ACC112 (cell line): ENCODE results near the gene CRYBG1.

ENCODE experiments used
- H2AFZ ChIP-seq: fragments of 200-600 bp; sonication (generic); one replicate; pipeline ENCODE4 v1.6.0; 2017; ENCODE audit warnings: antibody characterized with exemption, low read length; ENCODE audit not compliant: unreplicated experiment
- H3K27ac ChIP-seq: fragments of 200-600 bp; sonication (generic); 2 replicates; pipeline ENCODE4 v1.5.1; 2014; ENCODE audit warnings: low read depth, mild to moderate bottlenecking, antibody characterized with exemption, low read length, moderate library complexity
- H3K27me3 ChIP-seq: fragments of 200-600 bp; sonication (generic); 2 replicates; pipeline ENCODE4 v1.6.1; 2014; ENCODE audit warnings: mild to moderate bottlenecking, antibody characterized with exemption, low read length, moderate library complexity, mixed read lengths; ENCODE audit not compliant: insufficient read depth
- H3K36me3 ChIP-seq: fragments of 200-600 bp; sonication (generic); 2 replicates; pipeline ENCODE4 v1.6.1; 2016; ENCODE audit warnings: mild to moderate bottlenecking, antibody characterized with exemption, low read length, moderate library complexity, mixed read lengths; ENCODE audit not compliant: insufficient read depth
- H3K4me1 ChIP-seq: fragments of 200-600 bp; sonication (generic); one replicate; pipeline ENCODE4 v1.6.1; 2016; ENCODE audit warnings: low read length, mixed read lengths; ENCODE audit not compliant: insufficient read depth, unreplicated experiment, control insufficient read depth
- H3K4me3 ChIP-seq: fragments of 200-600 bp; sonication (generic); 2 replicates; pipeline ENCODE4 v1.5.1; 2014; ENCODE audit warnings: mild to moderate bottlenecking, low read depth, low read length
- H3K79me2 ChIP-seq: fragments of 200-600 bp; sonication (generic); one replicate; pipeline ENCODE4 v1.6.0; 2016; ENCODE audit warnings: low read length; ENCODE audit not compliant: control insufficient read depth, unreplicated experiment, insufficient read depth

The CRYBG1 gene

GRCh38 chr6:106360410-106360988 is at the start of gene CRYBG1:
TSS of gene CRYBG1 (plus strand) at chr6:106360717. CDS start at chr6:106360909, 192 bp downstream.
- H3K4me3 ChIP-seq, result peak within 1 kb of the TSS; percentile 72
- peaks cover 5% of the 10 kb centered on the region for H3K4me1 ChIP-seq
- H3K27ac ChIP-seq, result no peak within 1 kb of the TSS
- peaks cover 37% of the 10 kb centered on the region for H3K27me3 ChIP-seq
- no peaks in the 10 kb centered on the region for H3K79me2 ChIP-seq
- no peaks in the 10 kb centered on the region for H3K36me3 ChIP-seq
- peak within 1 kb of the TSS; percentile 63 for H2AFZ ChIP-seq

- Histone ChIP-seq H3K36me3 (no peaks in the 10 kb centered on the region), H2AFZ (no peak overlapping the region), H3K4me1 (peaks cover 20% of the 10 kb centered on the region), H3K4me3 (no peak overlapping the region), H3K79me2 (peaks cover 66% of the 10 kb centered on the region), H3K27me3 (no peaks in the 10 kb centered on the region), H3K27ac (no peak overlapping the region)
Observed at GRCh38 chr6:106315765-106316374, 44.6 kb upstream of the CRYBG1 start.

DNA sequence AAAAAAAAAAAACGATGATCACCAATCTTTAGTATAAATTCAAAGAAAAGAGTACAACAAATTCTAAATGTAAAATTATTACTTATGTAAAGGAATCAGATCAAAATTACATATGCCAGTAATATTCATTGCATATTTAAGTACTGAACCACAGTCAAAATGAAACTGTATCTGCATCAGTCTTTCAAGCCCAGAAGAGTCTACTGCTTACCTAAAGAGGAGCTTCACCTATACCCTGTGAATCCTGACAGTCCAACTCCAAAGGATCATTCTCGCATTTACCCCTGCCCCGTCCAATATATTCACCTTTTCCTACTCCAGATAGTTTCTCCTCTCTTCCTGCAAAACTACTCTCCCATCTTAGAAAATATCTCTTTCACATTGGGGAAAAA is 44.1 kb upstream of the CRYBG1 start:
- Histone ChIP-seq H3K4me3 (no peak overlapping the region), H3K4me1 (peaks cover 15% of the 10 kb centered on the region), H3K79me2 (peaks cover 65% of the 10 kb centered on the region), H3K27ac (no peak overlapping the region), H2AFZ (no peak overlapping the region), H3K36me3 (no peaks in the 10 kb centered on the region), H3K27me3 (no peaks in the 10 kb centered on the region)

- peaks cover 65% of the 10 kb centered on the region for H3K79me2 ChIP-seq
- peaks cover 11% of the 10 kb centered on the region for H3K4me1 ChIP-seq
- H3K27ac ChIP-seq, result no peak overlapping the region
- H3K36me3 ChIP-seq, result no peaks in the 10 kb centered on the region
- H3K27me3 ChIP-seq, result no peaks in the 10 kb centered on the region
- no peak overlapping the region for H3K4me3 ChIP-seq
- H2AFZ ChIP-seq, result no peak overlapping the region
Observed at GRCh38 chr6:106318061-106318460, 42.5 kb upstream of the CRYBG1 start.

GRCh38 chr6:106318851-106319250 is 41.7 kb upstream of the CRYBG1 start:
- H2AFZ ChIP-seq, result no peak overlapping the region
- no peak overlapping the region for H3K27ac ChIP-seq
- H3K4me1 ChIP-seq, result peaks cover 12% of the 10 kb centered on the region
- peaks cover 67% of the 10 kb centered on the region for H3K79me2 ChIP-seq
- H3K4me3 ChIP-seq, result no peak overlapping the region
- H3K27me3 ChIP-seq, result no peaks in the 10 kb centered on the region
- no peaks in the 10 kb centered on the region for H3K36me3 ChIP-seq

GRCh38 chr6:106321940-106322339 is 38.6 kb upstream of the CRYBG1 start:
- Histone ChIP-seq H3K27me3 (no peaks in the 10 kb centered on the region), H3K4me3 (no peak overlapping the region), H3K36me3 (no peaks in the 10 kb centered on the region), H3K79me2 (peaks cover 73% of the 10 kb centered on the region), H2AFZ (no peak overlapping the region), H3K4me1 (peaks cover 11% of the 10 kb centered on the region), H3K27ac (no peak overlapping the region)

DNA sequence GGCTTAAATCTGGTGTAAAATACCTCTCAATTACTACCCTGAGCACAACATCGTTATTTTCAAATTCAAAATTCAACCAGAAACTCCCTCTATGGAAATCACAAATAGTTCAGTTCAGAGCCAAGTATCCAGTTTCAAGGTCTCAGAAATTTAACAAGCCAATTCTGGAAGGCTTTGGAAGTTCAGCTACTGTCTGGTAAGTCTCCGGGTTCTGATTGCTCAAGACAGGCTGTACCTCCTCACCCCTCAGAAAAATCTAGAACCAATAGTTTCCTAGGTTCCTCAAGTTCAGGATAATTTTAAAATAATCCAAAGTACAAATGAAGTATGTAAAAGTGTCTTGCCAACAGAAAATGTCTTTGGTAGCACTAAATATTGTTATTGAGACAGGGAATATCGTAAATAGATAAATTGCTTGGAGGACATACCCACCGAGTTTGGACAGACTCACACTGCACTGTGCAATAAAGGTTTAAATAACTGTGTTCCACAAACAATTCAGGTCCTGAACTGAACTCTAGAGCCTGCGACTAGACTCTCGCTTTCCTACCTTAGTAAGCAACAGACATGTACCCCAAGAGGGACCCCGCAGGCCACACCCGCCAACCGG is 35.7 kb upstream of the CRYBG1 start:
- peak overlapping the region; percentile 78 for H3K27ac ChIP-seq
- peaks cover 49% of the 10 kb centered on the region for H3K79me2 ChIP-seq
- peak overlapping the region; percentile 94 for H3K4me3 ChIP-seq
- peaks cover 8% of the 10 kb centered on the region for H3K4me1 ChIP-seq
- H3K27me3 ChIP-seq, result 0 out of 2 replicates have a peak, but pooled peaks cover 3% of the 10 kb centered on the region
- no peaks in the 10 kb centered on the region for H3K36me3 ChIP-seq
- H2AFZ ChIP-seq, result peak overlapping the region; percentile 92

DNA sequence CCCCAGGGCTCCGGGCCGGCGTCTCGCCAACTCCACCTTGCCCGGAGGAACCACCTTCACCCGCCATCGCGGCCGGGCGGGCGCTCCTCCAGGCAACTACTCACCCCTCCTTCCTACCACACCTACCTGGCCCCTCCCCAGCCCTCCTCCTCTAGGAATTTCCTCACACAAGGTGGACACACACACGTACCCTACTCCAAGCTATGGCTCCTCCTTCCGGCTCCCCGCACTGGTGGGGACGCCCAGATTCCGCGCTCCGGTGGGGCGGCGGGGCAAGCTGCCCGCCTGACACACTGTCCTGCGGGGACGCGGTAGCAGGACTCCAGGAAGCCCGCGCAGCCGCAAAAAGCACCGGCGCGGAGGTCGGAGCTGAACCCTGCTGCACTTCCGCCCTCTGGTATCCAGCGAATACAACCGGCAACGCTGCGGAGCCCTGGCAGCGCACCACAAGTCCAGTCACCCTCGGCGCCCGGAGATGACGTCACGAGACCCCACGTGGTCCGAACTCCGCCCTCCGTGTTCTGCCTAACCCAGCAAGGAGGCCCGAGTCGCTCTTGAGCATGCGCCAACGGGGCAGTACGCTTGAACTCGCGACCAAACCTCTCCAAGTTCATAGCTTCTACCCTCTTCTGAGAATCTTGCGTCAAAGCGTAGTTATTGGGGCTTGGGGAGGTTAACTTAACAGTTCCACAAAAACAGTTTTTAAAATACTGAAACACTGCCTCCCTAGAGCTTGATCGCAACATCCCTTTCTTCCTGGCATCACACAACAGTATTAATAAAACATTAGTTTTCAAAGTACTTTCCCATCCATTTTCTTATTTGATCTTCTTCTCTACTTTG is 35.0 kb upstream of the CRYBG1 start, which contains the start of gene ATG5:
Gene ATG5, minus strand, starts transcription at position 425 of the 843 bp plus-strand sequence. CDS start 9,552 bp downstream, outside the sequence.
- peaks cover 8% of the 10 kb centered on the region for H3K4me1 ChIP-seq
- peaks cover 42% of the 10 kb centered on the region for H3K79me2 ChIP-seq
- H3K27ac ChIP-seq, result peak within 1 kb of the TSS; percentile 78
- H2AFZ ChIP-seq, result peak within 1 kb of the TSS; percentile 99
- H3K27me3 ChIP-seq, result 0 out of 2 replicates have a peak, but pooled peaks cover 3% of the 10 kb centered on the region
- no peaks in the 10 kb centered on the region for H3K36me3 ChIP-seq
- H3K4me3 ChIP-seq, result peak within 1 kb of the TSS; percentile 94

GRCh38 chr6:106334646-106335448 is 25.7 kb upstream of the CRYBG1 start:
- H3K27me3 ChIP-seq, result peaks cover 5% of the 10 kb centered on the region
- no peaks in the 10 kb centered on the region for H3K36me3 ChIP-seq
- peak overlapping the region; percentile 32 for H2AFZ ChIP-seq
- H3K27ac ChIP-seq, result no peak overlapping the region
- H3K4me3 ChIP-seq, result no peak overlapping the region
- H3K79me2 ChIP-seq, result no peaks in the 10 kb centered on the region
- H3K4me1 ChIP-seq, result peaks cover 4% of the 10 kb centered on the region
